ENCODE measurements around the gene PDE7B. TPM values are rescaled to one million over a fixed set of nuclear protein-coding genes. Genes with fewer than 3 reads are reported as not detected.

The PDE7B gene
- total RNA-seq, 1 experiment from 2014 or later: not detected

DNA sequence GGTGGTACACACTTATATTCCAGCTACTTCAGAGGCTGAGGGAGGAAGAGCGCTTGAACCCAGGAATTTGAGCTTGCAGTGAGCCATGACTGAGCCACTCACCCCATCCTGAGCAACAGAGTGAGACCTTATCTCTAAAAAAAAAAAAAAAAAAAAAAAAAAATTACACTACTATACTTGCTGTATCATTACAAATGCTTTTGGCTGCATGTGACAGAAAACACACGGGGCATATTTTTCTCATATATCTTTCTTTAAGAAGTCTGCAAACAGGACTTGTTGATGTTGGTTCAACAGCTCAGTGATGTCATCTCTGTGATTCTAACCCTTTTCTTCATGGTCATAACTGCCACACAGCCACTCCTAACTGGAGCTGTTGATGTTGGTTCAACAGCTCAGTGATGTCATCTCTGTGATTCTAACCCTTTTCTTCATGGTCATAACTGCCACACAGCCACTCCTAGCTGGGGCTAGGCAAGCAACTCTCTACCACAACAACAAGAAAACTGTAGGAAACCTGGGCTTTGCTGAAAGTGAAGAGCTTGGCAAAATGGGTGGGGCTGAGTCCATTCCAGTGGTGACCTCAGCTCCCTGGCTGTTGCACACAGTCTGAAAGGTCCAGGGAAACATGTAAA lies 378.8 kb downstream of the PDE7B start:
- no peak overlapping the region for H3K27ac Mint-ChIP-seq
- CTCF ChIA-PET: no interaction called here
- ATAC-seq: no peak
- TF ChIP-seq CREB1 (CRISPR knock-in tag; IDR thresholded peaks at IDR 0.05): no peak
- no peak for TF ChIP-seq ZNF121 (CRISPR knock-in tag; IDR thresholded peaks at IDR 0.05)
- no peak for TF ChIP-seq NFATC4 (CRISPR knock-in tag; IDR thresholded peaks at IDR 0.05)
- TF ChIP-seq, protein P1, sequence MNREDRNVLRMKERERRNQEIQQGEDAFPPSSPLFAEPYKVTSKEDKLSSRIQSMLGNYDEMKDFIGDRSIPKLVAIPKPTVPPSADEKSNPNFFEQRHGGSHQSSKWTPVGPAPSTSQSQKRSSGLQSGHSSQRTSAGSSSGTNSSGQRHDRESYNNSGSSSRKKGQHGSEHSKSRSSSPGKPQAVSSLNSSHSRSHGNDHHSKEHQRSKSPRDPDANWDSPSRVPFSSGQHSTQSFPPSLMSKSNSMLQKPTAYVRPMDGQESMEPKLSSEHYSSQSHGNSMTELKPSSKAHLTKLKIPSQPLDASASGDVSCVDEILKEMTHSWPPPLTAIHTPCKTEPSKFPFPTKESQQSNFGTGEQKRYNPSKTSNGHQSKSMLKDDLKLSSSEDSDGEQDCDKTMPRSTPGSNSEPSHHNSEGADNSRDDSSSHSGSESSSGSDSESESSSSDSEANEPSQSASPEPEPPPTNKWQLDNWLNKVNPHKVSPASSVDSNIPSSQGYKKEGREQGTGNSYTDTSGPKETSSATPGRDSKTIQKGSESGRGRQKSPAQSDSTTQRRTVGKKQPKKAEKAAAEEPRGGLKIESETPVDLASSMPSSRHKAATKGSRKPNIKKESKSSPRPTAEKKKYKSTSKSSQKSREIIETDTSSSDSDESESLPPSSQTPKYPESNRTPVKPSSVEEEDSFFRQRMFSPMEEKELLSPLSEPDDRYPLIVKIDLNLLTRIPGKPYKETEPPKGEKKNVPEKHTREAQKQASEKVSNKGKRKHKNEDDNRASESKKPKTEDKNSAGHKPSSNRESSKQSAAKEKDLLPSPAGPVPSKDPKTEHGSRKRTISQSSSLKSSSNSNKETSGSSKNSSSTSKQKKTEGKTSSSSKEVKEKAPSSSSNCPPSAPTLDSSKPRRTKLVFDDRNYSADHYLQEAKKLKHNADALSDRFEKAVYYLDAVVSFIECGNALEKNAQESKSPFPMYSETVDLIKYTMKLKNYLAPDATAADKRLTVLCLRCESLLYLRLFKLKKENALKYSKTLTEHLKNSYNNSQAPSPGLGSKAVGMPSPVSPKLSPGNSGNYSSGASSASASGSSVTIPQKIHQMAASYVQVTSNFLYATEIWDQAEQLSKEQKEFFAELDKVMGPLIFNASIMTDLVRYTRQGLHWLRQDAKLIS (CRISPR knock-in tag; IDR thresholded peaks at IDR 0.05; ENCODE audit: borderline replicate concordance): no peak
- no peak for TF ChIP-seq ZNF423 (CRISPR knock-in tag; IDR thresholded peaks at IDR 0.05)
- TF ChIP-seq TEAD4 (CRISPR knock-in tag; IDR thresholded peaks at IDR 0.05): no peak
- TF ChIP-seq CDX4 (CRISPR knock-in tag; IDR thresholded peaks at IDR 0.05; ENCODE audit: borderline replicate concordance): no peak
- TF ChIP-seq IRF2 (CRISPR knock-in tag; IDR thresholded peaks at IDR 0.05; ENCODE audit: borderline replicate concordance, low read depth): no peak
- no peak for TF ChIP-seq ZNF317 (CRISPR knock-in tag; IDR thresholded peaks at IDR 0.05; ENCODE audit: borderline replicate concordance, low read depth)
- no peak for TF ChIP-seq USF2 (CRISPR knock-in tag; IDR thresholded peaks at IDR 0.05)
- TF ChIP-seq NFE2L1 (CRISPR knock-in tag; IDR thresholded peaks at IDR 0.05): no peak
- TF ChIP-seq, protein P2, sequence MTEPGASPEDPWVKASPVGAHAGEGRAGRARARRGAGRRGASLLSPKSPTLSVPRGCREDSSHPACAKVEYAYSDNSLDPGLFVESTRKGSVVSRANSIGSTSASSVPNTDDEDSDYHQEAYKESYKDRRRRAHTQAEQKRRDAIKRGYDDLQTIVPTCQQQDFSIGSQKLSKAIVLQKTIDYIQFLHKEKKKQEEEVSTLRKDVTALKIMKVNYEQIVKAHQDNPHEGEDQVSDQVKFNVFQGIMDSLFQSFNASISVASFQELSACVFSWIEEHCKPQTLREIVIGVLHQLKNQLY (CRISPR knock-in tag; IDR thresholded peaks at IDR 0.05): no peak
- no peak for TF ChIP-seq SP1 (CRISPR knock-in tag; conservative IDR thresholded peaks at IDR 0.05)
- TF ChIP-seq, protein P3, sequence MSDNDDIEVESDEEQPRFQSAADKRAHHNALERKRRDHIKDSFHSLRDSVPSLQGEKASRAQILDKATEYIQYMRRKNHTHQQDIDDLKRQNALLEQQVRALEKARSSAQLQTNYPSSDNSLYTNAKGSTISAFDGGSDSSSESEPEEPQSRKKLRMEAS (CRISPR knock-in tag; IDR thresholded peaks at IDR 0.05): no peak
- TF ChIP-seq TCF7 (CRISPR knock-in tag; IDR thresholded peaks at IDR 0.05; ENCODE audit: low read depth): no peak
- no peaks in the 10 kb centered on the region for H3K4me1 Mint-ChIP-seq
- H3K4me3 Mint-ChIP-seq: no peak overlapping the region
- no peak for DNase-seq (ENCODE audit: low spot score)
- peaks cover 13% of the 10 kb centered on the region for H3K36me3 Mint-ChIP-seq
- H3K27me3 Mint-ChIP-seq (ENCODE audit: low read depth): no peaks in the 10 kb centered on the region
- no peaks in the 10 kb centered on the region for H3K9me3 Mint-ChIP-seq
- POLR2A ChIA-PET: no interaction called here

GRCh38 chr6:136232701-136233100 lies 381.2 kb downstream of the PDE7B start:
- ATAC-seq (no peak), DNase-seq (ENCODE audit: low spot score) (no peak)
- Mint-ChIP-seq H3K4me1 (no peaks in the 10 kb centered on the region), H3K9me3 (no peaks in the 10 kb centered on the region), H3K4me3 (no peak overlapping the region), H3K27me3 (ENCODE audit: low read depth) (no peaks in the 10 kb centered on the region), H3K27ac (no peak overlapping the region), H3K36me3 (peaks cover 22% of the 10 kb centered on the region)
- TF ChIP-seq EMX1 (CRISPR knock-in tag; IDR thresholded peaks at IDR 0.05): no peak
- no peak for TF ChIP-seq ATF6 (CRISPR knock-in tag; IDR thresholded peaks at IDR 0.05)
- no peak for TF ChIP-seq USF2 (CRISPR knock-in tag; IDR thresholded peaks at IDR 0.05)
- no peak for TF ChIP-seq SMAD4 (CRISPR knock-in tag; IDR thresholded peaks at IDR 0.05)
- TF ChIP-seq KAT7 (CRISPR knock-in tag; IDR thresholded peaks at IDR 0.05; ENCODE audit: borderline replicate concordance): no peak
- TF ChIP-seq ZNF138 (CRISPR knock-in tag; conservative IDR thresholded peaks at IDR 0.05): no peak
- no peak for TF ChIP-seq JUN (CRISPR knock-in tag; IDR thresholded peaks at IDR 0.05)
- TF ChIP-seq PRRX2 (CRISPR knock-in tag; IDR thresholded peaks at IDR 0.05): no peak
- TF ChIP-seq GRHL2 (CRISPR knock-in tag; IDR thresholded peaks at IDR 0.05; ENCODE audit: insufficient replicate concordance, severe bottlenecking): no peak
- TF ChIP-seq ZNF396 (CRISPR knock-in tag; IDR thresholded peaks at IDR 0.05; ENCODE audit: borderline replicate concordance): no peak
- TF ChIP-seq RELA (CRISPR knock-in tag; IDR thresholded peaks at IDR 0.05; ENCODE audit: borderline replicate concordance): no peak
- no peak for TF ChIP-seq NR3C1 (CRISPR knock-in tag; conservative IDR thresholded peaks at IDR 0.05; ENCODE audit: low read depth)
- ChIA-PET CTCF (interaction anchor here (1.6 kb wide), 1 partner anchor 84 kb away, joined by 3 read pairs; no protein-coding TSS in a partner anchor), POLR2A (no interaction called here)

Data from WTC11 (cell line).